LNCAP (cell line): ENCODE data around the gene DOCK1.

Experiments used
- CTCF ChIP-seq: fragments of 450-650 bp; IDR thresholded peaks from 2 replicates; pipeline ENCODE4 v1.5.1; 2017; ENCODE audit warnings: mild to moderate bottlenecking

Gene DOCK1

GRCh38 chr10:127148066-127148932 lies 243.1 kb downstream of the DOCK1 start:
- TF ChIP-seq CTCF = no peak

- TF ChIP-seq CTCF = no peak
Observed at GRCh38 chr10:127148933-127149220, 243.6 kb downstream of the DOCK1 start.

- no peak for TF ChIP-seq CTCF
Observed at GRCh38 chr10:127149501-127150081, 244.4 kb downstream of the DOCK1 start.

- TF ChIP-seq CTCF = no peak
Observed at GRCh38 chr10:127150136-127150535, 244.9 kb downstream of the DOCK1 start.

- TF ChIP-seq CTCF = no peak
Observed at GRCh38 chr10:127151541-127151940, 246.3 kb downstream of the DOCK1 start.

GRCh38 chr10:127151981-127152699 lies 246.9 kb downstream of the DOCK1 start:
- no peak for TF ChIP-seq CTCF

GRCh38 chr10:127153181-127153580 lies 248.0 kb downstream of the DOCK1 start:
- no peak for TF ChIP-seq CTCF
